GM12865 (cell line): ENCODE data around the gene NEB.
"Not testable (repeated sequence)": the region's sequence is repeated elsewhere in the genome, so short reads cannot be mapped to it uniquely, and the experiment has no call there.

Source experiments
- DNase-seq: peaks from one replicate; pipeline ENCODE4 v3.0.0; 2010; ENCODE audit warnings: low read depth
- H3K4me3 ChIP-seq: 2 replicates; pipeline ENCODE4 v1.5.1; 2011; ENCODE audit warnings: mild to moderate bottlenecking, low read depth, low read length, control low read depth
- CTCF ChIP-seq: IDR thresholded peaks from 2 replicates; pipeline ENCODE4 v1.5.1; 2011; ENCODE audit warnings: low read length, control low read depth, low read depth, inconsistent platforms; ENCODE audit not compliant: insufficient read depth; ENCODE audit errors: missing control alignments

The NEB gene

GRCh38 chr2:151591250-151591907 lies 142.9 kb downstream of the NEB start:
- not testable (repeated sequence) for DNase-seq, H3K4me3 ChIP-seq

- DNase-seq, H3K4me3 ChIP-seq: not testable (repeated sequence)
Measured at GRCh38 chr2:151581300-151581699, 153.0 kb downstream of the NEB start.

GRCh38 chr2:151580697-151581096 lies 153.6 kb downstream of the NEB start:
- H3K4me3 ChIP-seq, DNase-seq: not testable (repeated sequence)

- no peak for TF ChIP-seq CTCF
- H3K4me3 ChIP-seq: no peak overlapping the region
Measured at GRCh38 chr2:151577116-151577515, 157.2 kb downstream of the NEB start.

GRCh38 chr2:151576080-151576479 lies 158.2 kb downstream of the NEB start:
- H3K4me3 ChIP-seq: no peak overlapping the region
- no peak for TF ChIP-seq CTCF
- no peak for DNase-seq

More at GRCh38 chr2:151577116-151577515, 157.2 kb downstream of the NEB start:
- DNase-seq: no peak

GRCh38 chr2:151575338-151575737 lies 158.9 kb downstream of the NEB start:
- no peak overlapping the region for H3K4me3 ChIP-seq
- TF ChIP-seq CTCF: no peak
- DNase-seq: no peak

- H3K4me3 ChIP-seq: no peak overlapping the region
- no peak for TF ChIP-seq CTCF
- DNase-seq: no peak
Measured at GRCh38 chr2:151570191-151570590, 164.1 kb downstream of the NEB start.

- TF ChIP-seq CTCF: no peak
- H3K4me3 ChIP-seq: no peak overlapping the region
- no peak for DNase-seq
Measured at GRCh38 chr2:151569167-151569566, 165.1 kb downstream of the NEB start.

- no peak overlapping the region for H3K4me3 ChIP-seq
- TF ChIP-seq CTCF: no peak
Measured at GRCh38 chr2:151568501-151568900, 165.8 kb downstream of the NEB start.

More at GRCh38 chr2:151568501-151568900, 165.8 kb downstream of the NEB start:
- no peak for DNase-seq
